ENCODE measurements around the gene HEMGN.

DNA sequence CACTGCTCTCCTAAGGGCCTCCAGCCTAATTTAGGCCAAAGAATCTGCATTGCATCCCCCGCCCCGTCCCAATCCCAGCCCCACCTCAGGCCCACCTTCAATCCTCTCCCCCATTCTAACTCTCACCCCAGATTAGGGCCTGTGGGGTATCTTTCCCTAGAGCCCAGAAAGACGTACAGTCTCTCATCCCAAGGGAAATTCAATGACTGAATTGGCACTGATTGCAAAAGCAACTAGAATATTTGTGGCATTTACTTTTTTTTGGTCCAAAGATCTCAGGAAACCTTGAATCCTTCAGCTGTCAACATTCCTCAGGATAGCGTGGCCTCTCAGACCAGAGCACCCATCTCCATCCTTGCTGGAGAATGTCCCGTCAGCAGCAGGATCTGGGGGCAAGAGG lies 46.2 kb downstream of the HEMGN start:
- TF ChIP-seq CTCF (IDR thresholded peaks at IDR 0.05) (no peak), POLR2A (IDR thresholded peaks at IDR 0.05) (no peak)
